Measurements from ENCODE around the gene KCNQ4.

DNA sequence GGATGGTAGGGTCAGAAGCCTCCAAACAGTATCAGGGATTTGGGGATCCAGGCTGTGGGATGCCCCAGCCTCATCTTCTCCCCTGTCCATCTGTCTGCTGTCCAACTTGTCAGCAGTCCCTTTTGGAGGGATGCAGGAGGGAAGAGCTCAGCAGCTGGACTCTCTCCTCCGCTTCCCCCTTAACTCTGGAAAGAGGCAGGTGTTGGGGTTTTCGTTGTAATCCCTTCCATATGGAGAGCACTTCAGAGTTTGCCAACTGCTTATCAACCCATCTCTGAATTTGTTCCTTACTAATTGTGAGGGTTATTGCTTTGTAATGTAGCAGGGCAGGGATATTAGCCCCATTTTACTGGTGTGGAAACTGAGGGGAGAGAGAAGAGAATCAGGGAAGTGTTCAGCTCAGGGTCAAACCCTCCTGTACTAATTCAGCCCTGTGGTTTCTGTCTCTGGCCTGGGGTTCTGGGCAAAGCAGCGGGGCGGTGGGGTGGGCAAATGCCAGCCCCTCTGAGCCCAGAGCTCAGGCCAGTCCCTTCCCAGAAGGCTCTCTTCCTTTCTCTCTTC lies 75.3 kb downstream of the KCNQ4 start:
- TF ChIP-seq EZH2 (IDR thresholded peaks at IDR 0.05; ENCODE audit: borderline replicate concordance, low read depth, low read length, severe bottlenecking) (no peak), JUN (IDR thresholded peaks at IDR 0.05; ENCODE audit: borderline replicate concordance, insufficient read depth, insufficient read length, low read depth) (no peak), FOS (IDR thresholded peaks at IDR 0.05; ENCODE audit: borderline replicate concordance, insufficient read depth, low read length) (no peak), POLR2AphosphoS5 (IDR thresholded peaks at IDR 0.05; ENCODE audit: insufficient read depth, low read depth, low read length) (no peak), POLR2A (IDR thresholded peaks at IDR 0.05; ENCODE audit: low read depth, low read length) (no peak), GATA2 (IDR thresholded peaks at IDR 0.05; ENCODE audit: insufficient read depth, insufficient read length, low read depth, low read length) (no peak), MYC (IDR thresholded peaks at IDR 0.05; ENCODE audit: low read depth, low read length) (no peak)
- TF ChIP-seq, protein P1, sequence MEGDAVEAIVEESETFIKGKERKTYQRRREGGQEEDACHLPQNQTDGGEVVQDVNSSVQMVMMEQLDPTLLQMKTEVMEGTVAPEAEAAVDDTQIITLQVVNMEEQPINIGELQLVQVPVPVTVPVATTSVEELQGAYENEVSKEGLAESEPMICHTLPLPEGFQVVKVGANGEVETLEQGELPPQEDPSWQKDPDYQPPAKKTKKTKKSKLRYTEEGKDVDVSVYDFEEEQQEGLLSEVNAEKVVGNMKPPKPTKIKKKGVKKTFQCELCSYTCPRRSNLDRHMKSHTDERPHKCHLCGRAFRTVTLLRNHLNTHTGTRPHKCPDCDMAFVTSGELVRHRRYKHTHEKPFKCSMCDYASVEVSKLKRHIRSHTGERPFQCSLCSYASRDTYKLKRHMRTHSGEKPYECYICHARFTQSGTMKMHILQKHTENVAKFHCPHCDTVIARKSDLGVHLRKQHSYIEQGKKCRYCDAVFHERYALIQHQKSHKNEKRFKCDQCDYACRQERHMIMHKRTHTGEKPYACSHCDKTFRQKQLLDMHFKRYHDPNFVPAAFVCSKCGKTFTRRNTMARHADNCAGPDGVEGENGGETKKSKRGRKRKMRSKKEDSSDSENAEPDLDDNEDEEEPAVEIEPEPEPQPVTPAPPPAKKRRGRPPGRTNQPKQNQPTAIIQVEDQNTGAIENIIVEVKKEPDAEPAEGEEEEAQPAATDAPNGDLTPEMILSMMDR (IDR thresholded peaks at IDR 0.05; ENCODE audit: extremely low read depth in 1 of 2, insufficient read depth in 1 of 2, low read depth in 1 of 2, low read length in 2 of 2) = no peak
- TF ChIP-seq, protein P2, sequence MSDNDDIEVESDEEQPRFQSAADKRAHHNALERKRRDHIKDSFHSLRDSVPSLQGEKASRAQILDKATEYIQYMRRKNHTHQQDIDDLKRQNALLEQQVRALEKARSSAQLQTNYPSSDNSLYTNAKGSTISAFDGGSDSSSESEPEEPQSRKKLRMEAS (IDR thresholded peaks at IDR 0.05; ENCODE audit: insufficient read depth, insufficient read length) = no peak
